GM18858 (cell line): ENCODE measurements around the gene NCBP2.

Experiments used
- ATAC-seq: cut with Tn5 transposase; IDR thresholded peaks from one replicate; pipeline ENCODE4 v1.9.1; 2021; ENCODE audit not compliant: unreplicated experiment

NCBP2 gene

DNA sequence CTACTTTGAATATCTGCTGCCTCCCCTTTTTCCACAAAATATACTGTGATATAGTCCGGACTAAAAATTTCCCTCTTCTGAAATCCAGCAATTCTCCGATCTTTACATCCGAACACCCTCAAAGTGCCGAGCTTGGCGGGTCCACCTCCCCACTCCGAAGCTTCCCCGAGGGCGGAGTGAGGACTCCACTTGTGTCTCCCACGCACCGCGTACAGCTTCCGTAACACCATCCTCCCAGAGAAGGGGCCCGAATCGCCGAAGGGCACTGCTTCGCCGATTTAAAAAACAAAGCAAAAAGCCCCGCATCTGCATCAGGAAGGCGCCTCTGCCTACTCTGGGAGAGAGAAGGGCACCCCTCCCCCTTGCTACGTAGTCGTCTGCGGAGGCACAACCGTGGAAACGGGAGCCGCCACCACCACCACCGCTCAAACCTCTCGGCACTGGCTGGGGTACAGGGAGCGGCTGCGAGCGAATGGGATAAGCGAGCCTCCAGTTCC, 551 bp downstream of the NCBP2 start:
- peak; percentile 13 for ATAC-seq

GRCh38 chr3:196938576-196938975, 3.8 kb downstream of the NCBP2 start:
- ATAC-seq = no peak

- ATAC-seq = no peak
Measured at GRCh38 chr3:196938124-196938523, 4.2 kb downstream of the NCBP2 start.

DNA sequence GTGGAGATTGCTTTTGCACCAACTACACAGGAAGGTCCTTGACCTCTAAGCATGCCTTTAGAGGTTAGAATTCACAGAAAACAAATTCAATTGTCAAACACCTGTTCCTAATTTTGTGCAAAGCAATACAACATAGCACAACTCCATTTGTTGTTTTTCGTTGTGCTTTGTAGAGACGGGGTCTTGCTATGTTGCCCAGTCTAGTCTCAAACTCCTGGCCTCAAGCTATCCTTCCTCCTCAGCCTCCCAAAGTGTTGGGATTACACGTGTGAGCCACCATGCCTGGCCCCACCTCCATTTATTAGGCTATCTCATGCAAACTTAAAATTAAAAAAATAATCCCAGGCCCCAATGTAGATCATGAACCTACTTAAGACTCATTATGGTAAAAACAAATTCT, 6.0 kb downstream of the NCBP2 start:
- no peak for ATAC-seq

- no peak for ATAC-seq
Measured at GRCh38 chr3:196932600-196932999, 9.7 kb downstream of the NCBP2 start.

DNA sequence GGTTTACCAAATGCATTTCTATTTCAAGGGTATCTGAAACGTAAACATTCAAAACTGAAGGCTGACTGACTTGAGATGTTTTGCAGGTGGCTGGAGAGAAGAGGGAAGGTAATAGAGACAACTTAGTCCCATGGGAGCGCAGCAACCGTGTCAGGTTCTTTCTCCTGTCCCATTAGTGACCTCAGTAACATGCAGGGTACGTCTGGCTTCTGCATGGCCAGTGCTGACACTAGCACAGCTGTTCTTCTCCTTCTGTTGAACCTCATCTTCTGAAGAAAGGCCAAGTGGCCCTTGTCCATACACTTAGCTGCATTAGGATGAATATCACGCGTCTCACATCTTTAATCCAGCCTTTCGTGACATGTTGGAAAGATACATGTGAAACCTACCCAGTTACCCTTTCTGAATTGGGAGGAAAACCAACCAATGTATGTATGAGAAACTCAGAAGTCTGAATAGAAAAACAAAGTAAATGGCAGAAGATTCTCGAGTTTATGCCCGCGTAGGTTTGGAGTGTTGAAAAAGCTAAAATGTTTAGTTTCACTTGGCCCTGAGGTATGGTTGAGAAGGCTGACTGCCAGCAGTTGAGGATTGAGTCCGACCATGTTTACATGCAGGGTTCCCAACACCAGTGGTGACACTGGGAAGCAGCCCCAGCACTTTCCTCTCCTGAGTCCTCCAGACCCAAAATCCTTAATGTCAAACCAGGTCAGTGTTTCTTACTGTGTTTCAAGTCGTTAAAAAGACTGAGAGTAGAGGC, 10.3 kb downstream of the NCBP2 start:
- ATAC-seq = no peak

DNA sequence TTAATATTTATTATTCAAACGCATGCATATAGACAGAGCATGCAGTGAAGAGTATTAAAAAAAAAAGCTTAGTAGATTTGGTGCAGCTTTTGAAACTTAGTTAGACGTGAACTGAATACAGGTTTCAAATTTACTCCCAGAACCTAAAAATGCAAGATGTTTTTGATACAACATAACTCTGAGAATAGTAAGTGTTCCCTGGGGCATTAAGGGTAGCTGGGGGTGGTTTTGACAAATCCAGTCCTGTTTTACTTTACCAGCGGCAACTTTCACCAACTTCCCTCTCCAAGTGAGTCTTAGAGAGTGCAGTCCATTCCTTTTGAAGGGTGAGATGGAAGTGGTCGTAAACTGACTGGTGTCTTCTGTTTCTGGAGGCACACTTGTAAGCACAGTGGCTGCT, 11.2 kb downstream of the NCBP2 start:
- no peak for ATAC-seq

DNA sequence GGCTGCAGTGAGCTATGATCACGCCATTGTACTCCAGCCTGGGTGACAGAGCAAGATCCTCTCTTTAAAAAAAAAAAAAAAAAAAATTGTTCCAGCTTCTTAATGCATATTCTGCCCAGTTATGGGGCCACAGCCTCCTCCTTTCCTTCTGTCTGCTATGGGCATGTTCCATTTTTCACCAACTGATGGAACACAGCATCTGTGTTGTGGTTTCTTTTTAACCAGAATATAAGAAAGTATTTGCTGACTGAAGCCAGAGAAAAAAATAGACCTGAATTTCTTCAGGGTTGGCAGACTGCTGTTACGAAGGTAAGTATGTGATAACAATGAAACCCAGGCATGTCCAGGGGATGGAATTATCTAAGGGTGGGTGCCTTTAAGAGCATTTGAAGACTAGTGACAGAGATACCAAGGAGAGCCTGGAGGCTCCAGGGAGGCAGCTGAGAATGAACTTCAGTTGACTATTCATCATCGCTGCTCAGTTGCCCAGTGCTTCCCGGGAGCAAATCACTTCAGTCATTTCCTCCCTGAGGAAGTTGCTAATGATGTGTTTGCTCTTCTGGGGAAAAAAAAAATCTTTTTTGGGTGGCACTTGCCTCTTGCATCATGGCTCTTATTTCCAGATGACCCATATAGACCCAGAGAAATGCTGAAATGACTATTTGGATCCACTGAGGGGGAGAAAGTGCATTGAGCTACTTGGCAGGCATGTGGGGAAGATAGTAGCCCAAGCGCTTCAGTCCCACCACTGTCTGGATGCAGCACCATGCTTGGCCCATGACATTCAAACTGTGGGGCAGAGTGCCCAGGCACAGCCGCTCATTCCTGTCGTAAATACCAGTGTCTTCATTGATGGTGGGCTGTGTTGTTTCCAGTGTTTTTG, 14.5 kb downstream of the NCBP2 start:
- ATAC-seq = no peak

DNA sequence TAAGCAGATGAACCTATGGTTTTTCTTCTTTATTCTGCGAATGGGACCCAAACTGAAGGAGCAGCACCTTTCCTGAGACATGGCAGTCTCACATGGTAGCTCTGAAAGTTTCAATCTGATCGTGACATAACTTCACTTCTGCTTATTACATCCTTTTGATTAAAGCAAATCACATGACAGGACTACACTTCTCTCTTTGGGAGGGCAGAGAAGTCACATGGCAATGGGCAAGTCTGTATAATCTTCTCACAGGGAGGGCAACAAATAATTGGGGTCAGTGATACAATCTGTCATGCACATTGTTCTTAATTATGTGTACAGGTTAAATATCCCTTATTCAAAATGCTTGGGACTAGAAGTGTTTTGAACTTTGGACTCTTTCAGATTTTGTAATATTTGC, 21.6 kb downstream of the NCBP2 start:
- no peak for ATAC-seq

DNA sequence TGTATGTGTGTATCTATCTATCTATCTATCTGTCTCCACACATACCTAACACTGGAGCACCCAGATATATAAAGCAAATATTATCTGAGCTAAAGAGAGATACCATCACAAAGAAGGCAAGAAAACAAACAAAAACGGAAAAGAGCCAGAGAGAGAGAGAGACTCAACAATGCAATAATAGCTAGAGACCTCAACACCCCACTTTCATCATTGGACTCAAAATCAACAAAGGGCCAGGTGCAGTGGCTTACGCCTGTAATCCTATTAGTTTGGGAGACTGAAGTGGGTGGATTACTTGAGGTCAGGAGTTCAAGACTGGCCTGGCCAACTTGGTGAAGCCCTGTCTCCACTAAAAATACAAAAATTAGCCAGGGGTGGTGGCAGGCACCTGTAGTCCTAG, 23.4 kb downstream of the NCBP2 start:
- no peak for ATAC-seq

DNA sequence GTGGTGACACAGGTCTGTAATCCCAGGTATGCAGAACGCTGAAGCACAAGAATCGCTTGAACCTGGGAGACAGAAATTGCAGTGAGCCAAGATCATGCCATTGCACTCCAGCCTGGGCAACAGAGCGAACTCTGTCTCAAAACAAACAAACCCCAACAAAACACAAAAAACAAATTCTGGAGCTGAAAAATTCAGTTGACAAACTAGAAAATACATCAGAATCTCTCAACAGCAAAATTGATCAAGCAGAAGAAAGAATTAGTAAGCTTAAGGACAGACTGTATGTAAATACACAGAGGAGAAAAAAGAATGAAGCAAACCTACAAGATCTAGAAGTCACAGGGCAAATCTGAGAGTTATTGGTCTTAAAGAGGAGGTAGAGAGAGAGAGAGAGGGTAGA, 25.3 kb downstream of the NCBP2 start:
- no peak for ATAC-seq

DNA sequence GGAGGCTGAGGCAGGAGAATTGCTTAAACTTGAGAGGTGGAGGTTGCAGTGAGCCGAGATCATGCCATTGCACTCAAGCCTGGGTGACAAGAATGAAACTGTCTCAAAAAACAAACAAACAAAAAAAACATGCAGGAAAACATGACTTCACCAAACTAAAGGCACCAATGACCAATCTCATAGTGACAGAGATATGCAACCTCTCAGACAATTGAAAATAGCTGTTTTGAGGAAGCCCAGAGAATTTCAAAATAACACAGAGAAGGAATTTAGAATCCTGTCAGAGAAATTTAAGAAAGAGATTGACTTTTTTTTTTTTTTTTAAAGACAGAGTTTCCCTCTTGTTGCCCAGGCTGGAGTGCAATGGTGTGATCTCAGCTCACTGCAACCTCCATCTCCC, 26.1 kb downstream of the NCBP2 start:
- no peak for ATAC-seq

DNA sequence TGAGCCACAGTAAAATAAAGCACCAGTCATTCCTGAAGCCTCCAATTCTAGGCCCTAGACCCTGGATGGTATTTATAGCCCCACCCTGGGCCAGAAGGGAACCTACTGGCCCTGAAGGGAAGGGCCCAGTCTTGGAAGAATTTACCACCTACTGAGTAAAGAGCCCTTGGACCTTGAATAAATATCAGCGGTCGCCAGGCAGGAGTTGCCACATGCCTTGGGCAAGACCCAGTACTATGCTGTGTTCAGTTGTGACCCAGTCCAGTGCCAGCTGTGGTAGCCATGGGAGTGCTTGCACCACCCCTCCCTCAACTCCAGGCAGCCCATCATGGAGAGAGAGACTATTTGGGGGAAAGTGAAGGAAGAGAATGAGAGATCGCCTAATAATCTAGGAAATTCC, 27.0 kb downstream of the NCBP2 start:
- no peak for ATAC-seq

GRCh38 chr3:196914866-196915265, 27.5 kb downstream of the NCBP2 start:
- no peak for ATAC-seq

DNA sequence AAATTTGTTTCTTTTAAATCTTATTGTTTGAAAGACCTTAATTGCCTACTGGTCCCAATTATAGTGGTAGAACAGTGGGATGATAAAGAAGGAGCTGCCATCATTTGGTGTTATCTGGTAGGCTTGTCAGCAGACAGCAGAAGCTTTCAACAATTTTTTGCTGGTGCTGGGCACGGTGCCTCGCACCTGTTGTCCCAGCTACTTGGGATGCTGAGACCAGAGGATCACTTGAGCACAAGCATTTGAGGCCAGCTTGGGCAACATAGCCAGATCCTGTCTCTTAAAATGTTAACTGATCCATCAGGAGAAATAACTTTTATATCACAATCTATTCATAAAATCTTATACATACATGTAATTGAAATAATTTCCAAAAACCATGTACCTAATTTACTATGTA, 38.6 kb downstream of the NCBP2 start:
- no peak for ATAC-seq

GRCh38 chr3:196902296-196902695, 40.0 kb downstream of the NCBP2 start:
- ATAC-seq = no peak

DNA sequence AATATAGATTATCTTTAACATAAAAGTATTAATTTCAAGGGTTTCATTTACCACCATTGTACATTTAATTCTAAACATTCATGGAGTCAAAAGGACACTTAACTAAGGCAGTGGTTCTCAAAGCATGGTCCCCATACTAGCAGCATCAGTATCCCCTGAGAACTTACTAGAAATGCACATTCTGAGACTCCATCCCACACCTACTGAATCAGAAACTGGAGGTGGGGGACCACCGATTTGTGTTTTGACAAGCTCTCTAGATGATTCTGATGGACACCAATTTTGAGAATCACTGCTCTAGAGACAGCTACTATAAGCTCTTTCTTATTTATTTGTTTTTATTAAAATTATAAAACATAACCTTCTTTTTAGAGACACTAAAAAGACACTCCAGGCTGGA, 40.6 kb downstream of the NCBP2 start:
- ATAC-seq = no peak

DNA sequence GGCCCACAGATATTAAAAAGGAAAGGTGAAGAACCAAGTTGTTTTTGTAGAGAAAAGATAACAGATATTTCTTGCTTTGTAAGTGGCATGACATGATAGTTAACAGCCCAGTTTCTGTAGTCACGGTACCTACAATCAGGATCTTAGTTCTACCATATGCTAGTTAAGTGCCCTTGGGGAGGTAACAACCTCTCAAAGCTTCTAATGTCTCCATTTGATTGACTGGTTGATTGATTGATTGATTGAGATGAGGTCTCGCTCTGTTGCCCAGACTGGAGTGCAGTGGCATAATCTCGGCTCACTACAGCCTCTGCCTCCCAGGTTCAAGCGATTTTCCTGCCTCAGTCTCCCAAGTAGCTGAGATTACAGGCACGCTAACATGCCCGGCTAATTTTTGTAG, 46.1 kb downstream of the NCBP2 start:
- ATAC-seq = no peak

- ATAC-seq = no peak
Measured at GRCh38 chr3:196894557-196895295, 47.6 kb downstream of the NCBP2 start.

GRCh38 chr3:196889844-196890708, 52.3 kb downstream of the NCBP2 start:
- ATAC-seq = no peak

GRCh38 chr3:196886144-196886543, 56.2 kb downstream of the NCBP2 start:
- no peak for ATAC-seq
